H9 (cell line): ENCODE results near the gene SCGB1C1. TPM values are rescaled to one million over a fixed set of nuclear protein-coding genes. Genes with fewer than 3 reads are reported as not detected.

Experiments used
- DNase-seq: peaks from one replicate; pipeline ENCODE4 v3.0.0-alpha.2; 2017
- H2AFZ ChIP-seq: one replicate; pipeline ENCODE4 v1.6.1; 2013; ENCODE audit warnings: mild to moderate bottlenecking, low read length, control low read depth, moderate library complexity
- H2AK5ac ChIP-seq: 2 replicates; pipeline ENCODE4 v1.6.1; 2013; ENCODE audit warnings: low read length, control low read depth, mixed read lengths; ENCODE audit not compliant: insufficient read length
- H2BK120ac ChIP-seq: one replicate; pipeline ENCODE4 v1.6.1; 2013; ENCODE audit warnings: low read depth, mild to moderate bottlenecking, low read length, control low read depth, inconsistent platforms; ENCODE audit not compliant: poor library complexity, severe bottlenecking
- H2BK12ac ChIP-seq: 2 replicates; pipeline ENCODE4 v1.6.1; 2013; ENCODE audit warnings: low read length, control low read depth, mixed read lengths, low read depth; ENCODE audit not compliant: insufficient read length
- H2BK15ac ChIP-seq: 2 replicates; pipeline ENCODE4 v1.6.1; 2013; ENCODE audit warnings: low read depth, low read length, control low read depth
- H2BK20ac ChIP-seq: one replicate; pipeline ENCODE4 v1.6.1; 2013; ENCODE audit warnings: low read depth, mild to moderate bottlenecking, low read length, control low read depth, inconsistent platforms; ENCODE audit not compliant: poor library complexity, severe bottlenecking
- H2BK5ac ChIP-seq: 2 replicates; pipeline ENCODE4 v1.6.1; 2013; ENCODE audit warnings: low read length, control low read depth, mixed read lengths; ENCODE audit not compliant: insufficient read length
- H3K14ac ChIP-seq: 2 replicates; pipeline ENCODE4 v1.6.1; 2013; ENCODE audit warnings: low read length, control low read depth; ENCODE audit not compliant: insufficient read depth
- H3K18ac ChIP-seq: 2 replicates; pipeline ENCODE4 v1.6.1; 2013; ENCODE audit warnings: low read depth, mild to moderate bottlenecking, mixed read lengths, low read length, control low read depth; ENCODE audit not compliant: insufficient read length
- H3K23ac ChIP-seq: 2 replicates; pipeline ENCODE4 v1.6.1; 2013; ENCODE audit warnings: low read length, control low read depth, mixed read lengths, low read depth; ENCODE audit not compliant: insufficient read length
- H3K23me2 ChIP-seq: 2 replicates; pipeline ENCODE4 v1.6.1; 2013; ENCODE audit warnings: low read depth, mild to moderate bottlenecking, mixed read lengths, low read length, control low read depth; ENCODE audit not compliant: insufficient read length, poor library complexity, severe bottlenecking
- H3K27ac ChIP-seq: 2 replicates; pipeline ENCODE4 v1.5.1; 2013; ENCODE audit warnings: low read length, control low read depth, mixed read lengths, low read depth; ENCODE audit not compliant: insufficient read length
- H3K27me3 ChIP-seq: 2 replicates; pipeline ENCODE4 v1.6.1; 2013; ENCODE audit warnings: low read length, control low read depth, inconsistent platforms; ENCODE audit not compliant: insufficient read depth
- H3K4ac ChIP-seq: 2 replicates; pipeline ENCODE4 v1.6.1; 2013; ENCODE audit warnings: low read depth, mild to moderate bottlenecking, control low read depth, inconsistent platforms, low read length, moderate library complexity
- H3K4me1 ChIP-seq: 2 replicates; pipeline ENCODE4 v1.6.1; 2013; ENCODE audit warnings: low read length, control low read depth, inconsistent platforms; ENCODE audit not compliant: insufficient read depth
- H3K4me2 ChIP-seq: 2 replicates; pipeline ENCODE4 v1.6.1; 2013; ENCODE audit warnings: low read length, control low read depth, mixed read lengths; ENCODE audit not compliant: insufficient read length, insufficient read depth
- H3K56ac ChIP-seq: 2 replicates; pipeline ENCODE4 v1.6.1; 2013; ENCODE audit warnings: low read depth, mild to moderate bottlenecking, mixed read lengths, low read length, control low read depth; ENCODE audit not compliant: insufficient read length
- H3K79me1 ChIP-seq: 2 replicates; pipeline ENCODE4 v1.6.1; 2013; ENCODE audit warnings: low read depth, mild to moderate bottlenecking, moderate library complexity, low read length, control low read depth, inconsistent platforms; ENCODE audit not compliant: insufficient read depth, poor library complexity, severe bottlenecking
- H3K79me2 ChIP-seq: 2 replicates; pipeline ENCODE4 v1.6.1; 2013; ENCODE audit warnings: low read length, control low read depth, inconsistent platforms; ENCODE audit not compliant: insufficient read depth
- H3K9ac ChIP-seq: 2 replicates; pipeline ENCODE4 v1.6.1; 2013; ENCODE audit warnings: low read length, control low read depth, mixed read lengths; ENCODE audit not compliant: insufficient read length; ENCODE audit errors: extremely low read depth
- H3K9me3 ChIP-seq: one replicate; pipeline ENCODE4 v1.6.1; 2013; ENCODE audit warnings: low read depth, low read length, inconsistent platforms; ENCODE audit not compliant: control insufficient read depth
- H3T11ph ChIP-seq: one replicate; pipeline ENCODE4 v1.6.1; 2013; ENCODE audit warnings: mild to moderate bottlenecking, low read length, control low read depth, inconsistent platforms
- H4K20me1 ChIP-seq: one replicate; pipeline ENCODE4 v1.6.1; 2013; ENCODE audit not compliant: control insufficient read depth, insufficient read length, insufficient read depth
- H4K5ac ChIP-seq: 2 replicates; pipeline ENCODE4 v1.6.1; 2013; ENCODE audit warnings: low read depth, mild to moderate bottlenecking, mixed read lengths, low read length, control low read depth; ENCODE audit not compliant: insufficient read length
- H4K8ac ChIP-seq: replicated peaks from 2 replicates; pipeline ENCODE4 v1.6.1; 2013; ENCODE audit warnings: low read length, control low read depth, mixed read lengths, low read depth; ENCODE audit not compliant: insufficient read length
- H4K91ac ChIP-seq: 2 replicates; pipeline ENCODE4 v1.6.1; 2013; ENCODE audit warnings: low read depth, mild to moderate bottlenecking, moderate library complexity, mixed read lengths, low read length, control low read depth; ENCODE audit not compliant: insufficient read length
- H3K27ac Mint-ChIP-seq, 3 experiments: 2 replicates in 2 of 3; 3 replicates in 1 of 3; pipeline ENCODE4 v1.8.0; 2020 to 2021; ENCODE audit warnings: mixed read lengths in 3 of 3, mild to moderate bottlenecking in 1 of 3, moderate library complexity in 1 of 3
- H3K27me3 Mint-ChIP-seq: 2 replicates; pipeline ENCODE4 v1.8.0; 2021; ENCODE audit warnings: low read depth, mild to moderate bottlenecking, moderate library complexity, mixed read lengths
- H3K36me3 Mint-ChIP-seq, 3 experiments: 2 replicates in 2 of 3; 3 replicates in 1 of 3; pipeline ENCODE4 v1.8.0; 2020 to 2021; ENCODE audit warnings: low read depth in 3 of 3, mixed read lengths in 3 of 3; ENCODE audit not compliant: insufficient read depth in 1 of 3
- H3K4me1 Mint-ChIP-seq, 2 experiments: 2 replicates each; pipeline ENCODE4 v1.8.0; 2020; ENCODE audit warnings: mixed read lengths in 2 of 2
- H3K4me3 Mint-ChIP-seq, 2 experiments: 2 replicates in 1 of 2; 3 replicates in 1 of 2; pipeline ENCODE4 v1.8.0; 2020 to 2021; ENCODE audit warnings: mild to moderate bottlenecking in 2 of 2, mixed read lengths in 2 of 2, moderate library complexity in 1 of 2
- H3K9me3 Mint-ChIP-seq, 2 experiments: 2 replicates in 1 of 2; 3 replicates in 1 of 2; pipeline ENCODE4 v1.8.0; 2020; ENCODE audit warnings: mild to moderate bottlenecking in 2 of 2, mixed read lengths in 2 of 2, moderate library complexity in 1 of 2
- CTCF ChIP-seq: fragments of 200-600 bp; sonication (generic); conservative IDR thresholded peaks from 3 replicates; pipeline ENCODE4 v1.8.0; 2021; ENCODE audit warnings: antibody characterized with exemption, mild to moderate bottlenecking
- WGBS: extraction: QIAGEN DNeasy Blood & Tissue Kit; methylation state at CpG from one replicate; pipeline ENCODE4 v1.1.7; 2013; ENCODE audit warnings: missing lambda C conversion rate, low lambda C conversion rate, mixed read lengths; ENCODE audit not compliant: insufficient read length; ENCODE audit errors: extremely low coverage; 5-methylcytosine and 5-hydroxymethylcytosine counted together
- total RNA-seq: library from RNA; stranded (reverse); gene quantifications from 2 replicates; pipeline ENCODE4 v1.2.1, GENCODE V29; 2021

SCGB1C1 gene
- total RNA-seq, 1 experiment from 2014 or later: not detected

- Histone ChIP-seq H3K79me1 (peaks cover 5% of the 10 kb centered on the region), H2BK5ac (no peak overlapping the region), H3T11ph (no peak overlapping the region), H3K14ac (no peak overlapping the region), H2AK5ac (no peak overlapping the region), H4K8ac (no peak overlapping the region), H4K5ac (no peak overlapping the region), H3K18ac (no peak overlapping the region), H3K79me2 (no peaks in the 10 kb centered on the region; the same call in 1 of the 2 replicates), H2BK20ac (no peak overlapping the region), H3K4ac (no peak overlapping the region), H4K91ac (no peak overlapping the region), H3K4me1 (no peaks in the 10 kb centered on the region; the same call in 1 of the 2 replicates), H2BK12ac (no peak overlapping the region), H2BK120ac (no peak overlapping the region), H3K4me2 (no peak overlapping the region), H2BK15ac (no peak overlapping the region), H3K27me3 (no peaks in the 10 kb centered on the region), H3K23me2 (peaks cover 15% of the 10 kb centered on the region), H4K20me1 (no peaks in the 10 kb centered on the region), H3K23ac (no peak overlapping the region), H2AFZ (no peak overlapping the region), H3K56ac (no peak overlapping the region), H3K9me3 (no peaks in the 10 kb centered on the region), H3K27ac (no peak overlapping the region), H3K9ac (no peak overlapping the region)
- Mint-ChIP-seq H3K27me3 (peaks cover 1% of the 10 kb centered on the region; the same call in 1 of the 2 replicates), H3K36me3 (peaks cover 9 to 37% (median 23%) of the 10 kb centered on the region in 3 experiments), H3K4me1 (peaks cover 5 to 12% of the 10 kb centered on the region in 2 experiments), H3K9me3 (no peaks in the 10 kb centered on the region; a peak in 1 of 5 replicates), H3K4me3 (peak overlapping the region in 1 of 2 experiments; percentile 53; a peak in 1 of 5 replicates), H3K27ac (no peak overlapping the region; a peak in 2 of 7 replicates)
- no CpG with 5 or more reads among the region's 7 CpGs for WGBS
- DNase-seq: no peak
- no peak for TF ChIP-seq CTCF
These were observed 10.4 kb downstream of the SCGB1C1 start for GRCh38 chr11:203056-203944.
